Glutamatergic neuron (in vitro differentiated cells): ENCODE measurements around the gene LSM5. TPM values are rescaled to one million over a fixed set of nuclear protein-coding genes. Genes with fewer than 3 reads are reported as not detected.
A peak's percentile ranks its signal among the peaks of the same experiment; 100 is the strongest.

Experiments
- DNase-seq: peaks from one replicate; pipeline ENCODE4 v3.0.0; 2022
- H3K27ac Mint-ChIP-seq: one replicate; pipeline ENCODE4 v1.8.0; 2020; ENCODE audit warnings: mild to moderate bottlenecking, mixed read lengths, inconsistent platforms; ENCODE audit not compliant: unreplicated experiment
- H3K27me3 Mint-ChIP-seq: one replicate; pipeline ENCODE4 v1.8.0; 2020; ENCODE audit warnings: mild to moderate bottlenecking, moderate library complexity, mixed read lengths, inconsistent platforms; ENCODE audit not compliant: unreplicated experiment
- H3K36me3 Mint-ChIP-seq: one replicate; pipeline ENCODE4 v1.8.0; 2020; ENCODE audit warnings: mild to moderate bottlenecking, mixed read lengths, inconsistent platforms; ENCODE audit not compliant: unreplicated experiment
- H3K4me1 Mint-ChIP-seq: one replicate; pipeline ENCODE4 v1.8.0; 2020; ENCODE audit warnings: mild to moderate bottlenecking, low read depth, mixed read lengths, inconsistent platforms; ENCODE audit not compliant: unreplicated experiment
- H3K4me3 Mint-ChIP-seq: one replicate; pipeline ENCODE4 v1.8.0; 2020; ENCODE audit warnings: mild to moderate bottlenecking, mixed read lengths, inconsistent platforms; ENCODE audit not compliant: unreplicated experiment
- H3K9me3 Mint-ChIP-seq: one replicate; pipeline ENCODE4 v1.8.0; 2020; ENCODE audit warnings: mild to moderate bottlenecking, moderate library complexity, mixed read lengths, inconsistent platforms; ENCODE audit not compliant: unreplicated experiment
- total RNA-seq: library from RNA; stranded (reverse); fragmentation: NEBNext Ultra II Directional; extraction: Animal tissue kit (Norgen Biotek cat#: 25700); gene quantifications from one replicate; pipeline ENCODE4 v1.2.1, GENCODE V29; 2021; ENCODE audit not compliant: unreplicated experiment
- TF ChIP-seq, protein P1 (sequence below): fragments of 200-600 bp; sonication (generic); IDR thresholded peaks from one replicate; pipeline ENCODE4 v1.5.0; 2021; ENCODE audit not compliant: partially characterized antibody, unreplicated experiment

LSM5 gene
- total RNA-seq, 1 donor from 2014 or later = 46.6 TPM

DNA sequence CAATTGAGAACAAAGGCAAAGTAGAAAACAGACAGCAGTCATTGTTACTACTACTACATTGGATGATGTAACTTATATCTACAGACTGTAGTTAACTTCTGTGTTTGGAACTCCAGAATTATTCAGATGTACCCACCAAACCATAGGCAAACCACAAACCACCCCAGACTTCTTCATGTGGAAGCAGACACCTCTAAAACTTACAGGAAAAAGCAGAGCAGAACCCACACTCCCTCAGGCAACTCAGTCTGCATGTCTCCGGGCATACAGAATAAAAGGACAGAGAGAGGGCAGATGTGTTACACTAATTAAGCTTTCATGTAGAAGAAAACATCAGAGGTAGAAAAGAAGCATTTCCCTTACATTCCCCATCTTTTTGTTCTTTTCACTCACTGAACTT is 9.0 kb downstream of the LSM5 start:
- TF ChIP-seq, protein P1, sequence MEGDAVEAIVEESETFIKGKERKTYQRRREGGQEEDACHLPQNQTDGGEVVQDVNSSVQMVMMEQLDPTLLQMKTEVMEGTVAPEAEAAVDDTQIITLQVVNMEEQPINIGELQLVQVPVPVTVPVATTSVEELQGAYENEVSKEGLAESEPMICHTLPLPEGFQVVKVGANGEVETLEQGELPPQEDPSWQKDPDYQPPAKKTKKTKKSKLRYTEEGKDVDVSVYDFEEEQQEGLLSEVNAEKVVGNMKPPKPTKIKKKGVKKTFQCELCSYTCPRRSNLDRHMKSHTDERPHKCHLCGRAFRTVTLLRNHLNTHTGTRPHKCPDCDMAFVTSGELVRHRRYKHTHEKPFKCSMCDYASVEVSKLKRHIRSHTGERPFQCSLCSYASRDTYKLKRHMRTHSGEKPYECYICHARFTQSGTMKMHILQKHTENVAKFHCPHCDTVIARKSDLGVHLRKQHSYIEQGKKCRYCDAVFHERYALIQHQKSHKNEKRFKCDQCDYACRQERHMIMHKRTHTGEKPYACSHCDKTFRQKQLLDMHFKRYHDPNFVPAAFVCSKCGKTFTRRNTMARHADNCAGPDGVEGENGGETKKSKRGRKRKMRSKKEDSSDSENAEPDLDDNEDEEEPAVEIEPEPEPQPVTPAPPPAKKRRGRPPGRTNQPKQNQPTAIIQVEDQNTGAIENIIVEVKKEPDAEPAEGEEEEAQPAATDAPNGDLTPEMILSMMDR = no peak
- H3K4me3 Mint-ChIP-seq = no peak overlapping the region
- H3K4me1 Mint-ChIP-seq = no peaks in the 10 kb centered on the region
- no peaks in the 10 kb centered on the region for H3K36me3 Mint-ChIP-seq
- no peak overlapping the region for H3K27ac Mint-ChIP-seq
- DNase-seq = no peak
- no peaks in the 10 kb centered on the region for H3K9me3 Mint-ChIP-seq
- no peaks in the 10 kb centered on the region for H3K27me3 Mint-ChIP-seq

DNA sequence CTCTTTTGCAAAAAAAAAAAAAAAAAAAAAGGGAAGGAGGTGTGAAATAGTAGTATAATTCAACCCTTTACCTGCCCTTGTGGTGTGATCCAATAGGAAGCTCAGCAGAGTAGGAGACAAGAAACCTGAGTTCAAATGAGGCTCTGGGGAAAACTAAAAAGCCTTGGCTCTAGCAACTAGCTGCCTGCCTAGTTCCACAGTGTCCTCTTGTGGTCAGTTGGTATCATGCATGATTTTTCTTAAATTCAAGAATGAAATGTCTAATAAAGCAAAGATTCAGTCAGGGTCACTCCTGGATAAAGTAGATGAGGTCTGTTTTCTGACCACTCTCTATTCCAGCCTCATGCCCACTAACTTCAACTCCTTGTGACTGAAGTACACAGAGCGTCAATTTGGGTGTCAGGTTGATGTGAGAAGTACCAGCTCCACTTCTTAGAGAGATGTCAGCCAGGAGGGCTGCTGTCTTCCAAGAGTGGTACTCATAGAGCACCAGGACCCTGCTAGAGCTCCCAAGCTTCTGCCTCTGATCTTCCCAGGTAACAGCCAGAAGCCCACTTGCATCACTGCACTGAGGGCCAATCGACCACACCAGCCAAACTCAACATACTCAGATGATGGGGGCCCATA is 10.5 kb downstream of the LSM5 start:
- Mint-ChIP-seq H3K36me3 (no peaks in the 10 kb centered on the region), H3K4me3 (no peak overlapping the region), H3K27me3 (no peaks in the 10 kb centered on the region), H3K27ac (no peak overlapping the region), H3K4me1 (no peaks in the 10 kb centered on the region), H3K9me3 (no peaks in the 10 kb centered on the region)
- peak; percentile 31 for DNase-seq
- TF ChIP-seq, protein P1 = peak; percentile 76

DNA sequence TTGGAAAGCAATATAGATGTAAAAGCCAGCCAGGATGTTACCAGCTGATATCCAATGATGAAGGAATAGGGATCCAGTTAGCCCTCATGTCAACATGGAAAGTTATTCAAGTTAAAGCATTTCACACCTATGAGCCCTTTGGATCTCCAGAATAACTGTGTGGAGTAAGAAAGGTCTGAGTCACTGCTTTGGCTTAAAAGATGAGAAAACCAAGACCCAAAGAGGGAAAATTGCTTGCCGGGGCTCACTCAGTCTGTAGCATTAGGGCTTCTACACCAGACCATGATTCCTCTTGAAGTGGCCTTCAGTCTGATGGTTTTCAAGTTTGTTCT is 12.6 kb downstream of the LSM5 start:
- no peak overlapping the region for H3K27ac Mint-ChIP-seq
- no peak overlapping the region for H3K4me3 Mint-ChIP-seq
- DNase-seq = no peak
- peaks cover 2% of the 10 kb centered on the region for H3K27me3 Mint-ChIP-seq
- no peaks in the 10 kb centered on the region for H3K36me3 Mint-ChIP-seq
- H3K4me1 Mint-ChIP-seq = peaks cover 2% of the 10 kb centered on the region
- no peaks in the 10 kb centered on the region for H3K9me3 Mint-ChIP-seq
- TF ChIP-seq, protein P1 = no peak

DNA sequence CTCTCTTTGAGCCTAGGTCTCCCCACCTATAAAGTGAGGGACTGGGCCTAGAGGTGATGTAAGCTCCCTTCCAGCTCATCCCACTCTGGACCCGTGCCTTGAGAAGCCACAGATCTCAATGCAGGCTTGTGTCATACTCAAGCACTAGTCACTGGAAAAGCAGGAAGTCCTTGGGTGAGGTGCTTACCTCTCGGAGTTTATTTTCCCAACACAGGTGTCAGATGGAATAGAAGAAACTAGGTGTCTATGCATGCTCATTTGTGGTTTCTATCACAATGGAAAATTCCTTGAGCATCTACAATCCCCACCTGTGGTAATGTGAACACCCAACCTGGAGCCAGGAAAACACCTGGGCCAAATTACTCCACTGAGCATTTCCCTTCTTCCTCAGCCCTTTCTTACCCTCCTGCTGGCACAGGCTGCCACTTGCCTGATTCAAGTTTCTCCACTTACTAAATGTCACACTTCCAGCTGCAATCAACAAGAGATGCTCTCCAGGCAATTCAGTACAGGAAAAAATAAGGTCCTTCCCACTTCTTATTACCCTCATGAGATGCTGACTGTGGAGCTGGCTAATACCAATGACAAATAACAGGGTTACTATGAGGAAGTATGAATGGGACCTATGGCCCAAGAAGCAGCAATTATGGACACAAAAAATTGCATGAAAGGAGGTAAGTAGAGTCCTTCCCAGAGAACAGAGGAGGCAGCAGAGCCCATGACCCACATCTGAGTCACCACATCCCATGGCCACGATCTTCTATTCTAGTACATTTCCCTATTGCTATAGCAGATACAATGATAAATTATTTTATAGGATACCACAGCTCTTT is 13.1 kb downstream of the LSM5 start:
- no peak for DNase-seq
- Mint-ChIP-seq H3K27ac (no peak overlapping the region), H3K4me3 (no peak overlapping the region), H3K36me3 (no peaks in the 10 kb centered on the region), H3K27me3 (peaks cover 2% of the 10 kb centered on the region), H3K4me1 (peaks cover 2% of the 10 kb centered on the region), H3K9me3 (no peaks in the 10 kb centered on the region)
- TF ChIP-seq, protein P1 = no peak

DNA sequence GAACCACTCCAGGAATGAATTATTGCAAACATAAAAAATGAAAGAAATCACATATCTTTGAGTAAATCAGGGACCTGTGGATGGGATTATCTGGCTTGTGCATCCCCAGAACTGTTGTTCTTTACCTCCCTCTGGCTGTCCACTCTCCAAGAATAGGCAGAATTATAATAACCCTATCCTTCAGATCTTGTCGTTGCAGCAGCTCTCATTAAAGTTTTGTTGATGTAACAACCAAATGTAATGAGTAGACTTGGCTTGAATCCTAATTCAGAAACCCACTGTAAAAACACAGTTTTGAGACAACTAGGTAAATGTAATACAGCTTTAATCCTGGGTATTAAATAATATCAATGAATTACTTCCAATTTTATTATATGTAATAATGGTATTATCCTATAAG is 16.2 kb downstream of the LSM5 start:
- Mint-ChIP-seq H3K4me3 (no peak overlapping the region), H3K27ac (no peak overlapping the region), H3K9me3 (no peaks in the 10 kb centered on the region), H3K27me3 (peaks cover 2% of the 10 kb centered on the region), H3K36me3 (no peaks in the 10 kb centered on the region), H3K4me1 (peaks cover 2% of the 10 kb centered on the region)
- DNase-seq = no peak
- TF ChIP-seq, protein P1 = no peak
